ES-I3 (cell line): ENCODE results near the gene DLX1.

Experiments used
- H3K36me3 ChIP-seq: 2 replicates; pipeline ENCODE4 v1.6.1; 2013; ENCODE audit warnings: mild to moderate bottlenecking, low read length, control low read depth, moderate library complexity; ENCODE audit not compliant: insufficient read depth
- H3K4me1 ChIP-seq: 2 replicates; pipeline ENCODE4 v1.6.1; 2013; ENCODE audit warnings: mild to moderate bottlenecking, control low read depth, low read length; ENCODE audit not compliant: insufficient read depth
- H3K9ac ChIP-seq: 2 replicates; pipeline ENCODE4 v1.6.1; 2013; ENCODE audit warnings: low read depth, mild to moderate bottlenecking, low read length, moderate library complexity
- H3K9me3 ChIP-seq: 2 replicates; pipeline ENCODE4 v1.6.1; 2013; ENCODE audit warnings: mild to moderate bottlenecking, low read length, moderate library complexity; ENCODE audit not compliant: control insufficient read depth, insufficient read depth

DLX1 gene

DNA sequence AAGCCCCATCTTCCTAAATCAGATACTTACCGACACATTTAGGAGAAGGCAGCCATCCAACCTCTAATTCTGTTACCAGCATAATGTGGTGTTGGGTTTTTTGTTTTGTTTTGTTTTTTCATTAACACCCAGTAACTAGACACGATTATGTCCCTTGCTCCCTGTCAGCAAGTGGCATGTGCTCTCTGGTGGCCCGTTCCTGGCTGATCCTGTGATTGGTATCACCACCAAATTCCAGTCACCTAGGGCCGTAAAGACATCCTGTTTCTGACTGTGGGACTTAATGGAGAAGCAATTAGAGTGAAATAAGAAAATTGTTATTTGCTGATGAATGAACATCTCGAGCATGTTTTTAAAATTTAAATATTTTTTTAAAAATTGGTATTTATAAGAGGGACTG lies 5.9 kb upstream of the DLX1 start:
- Histone ChIP-seq H3K4me1 (peaks cover 7% of the 10 kb centered on the region), H3K36me3 (no peaks in the 10 kb centered on the region), H3K9me3 (no peaks in the 10 kb centered on the region), H3K9ac (no peak overlapping the region)

DNA sequence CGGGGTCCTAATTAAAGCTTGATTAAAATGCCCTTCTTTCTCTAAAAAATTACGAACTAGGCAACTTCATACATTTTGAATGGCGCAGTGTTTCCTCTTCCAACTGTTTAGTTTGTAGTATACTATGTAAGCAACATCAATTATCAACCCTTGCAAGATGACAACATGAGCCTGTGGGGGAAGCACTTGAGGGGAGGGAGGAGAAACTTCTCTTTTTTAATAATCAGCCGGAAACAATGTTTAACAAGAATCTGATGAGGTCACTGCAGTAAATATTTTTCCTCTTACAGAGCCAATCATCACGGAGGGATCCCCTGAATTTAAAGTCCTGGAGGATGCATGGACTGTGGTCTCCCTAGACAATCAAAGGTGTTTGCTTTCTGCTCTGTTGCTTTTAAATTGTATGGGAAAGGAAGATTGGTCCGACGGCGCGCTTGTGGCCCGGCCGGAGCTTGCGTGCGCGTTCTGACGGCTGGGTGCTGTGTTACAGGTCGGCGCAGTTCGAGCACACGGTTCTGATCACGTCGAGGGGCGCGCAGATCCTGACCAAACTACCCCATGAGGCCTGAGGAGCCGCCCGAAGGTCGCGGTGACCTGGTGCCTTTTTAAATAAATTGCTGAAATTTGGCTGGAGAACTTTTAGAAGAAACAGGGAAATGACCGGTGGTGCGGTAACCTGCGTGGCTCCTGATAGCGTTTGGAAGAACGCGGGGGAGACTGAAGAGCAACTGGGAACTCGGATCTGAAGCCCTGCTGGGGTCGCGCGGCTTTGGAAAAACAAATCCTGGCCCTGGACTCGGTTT lies 5.3 kb upstream of the DLX1 start:
- Histone ChIP-seq H3K9ac (no peak overlapping the region), H3K4me1 (peaks cover 7% of the 10 kb centered on the region), H3K36me3 (no peaks in the 10 kb centered on the region), H3K9me3 (no peaks in the 10 kb centered on the region)

DNA sequence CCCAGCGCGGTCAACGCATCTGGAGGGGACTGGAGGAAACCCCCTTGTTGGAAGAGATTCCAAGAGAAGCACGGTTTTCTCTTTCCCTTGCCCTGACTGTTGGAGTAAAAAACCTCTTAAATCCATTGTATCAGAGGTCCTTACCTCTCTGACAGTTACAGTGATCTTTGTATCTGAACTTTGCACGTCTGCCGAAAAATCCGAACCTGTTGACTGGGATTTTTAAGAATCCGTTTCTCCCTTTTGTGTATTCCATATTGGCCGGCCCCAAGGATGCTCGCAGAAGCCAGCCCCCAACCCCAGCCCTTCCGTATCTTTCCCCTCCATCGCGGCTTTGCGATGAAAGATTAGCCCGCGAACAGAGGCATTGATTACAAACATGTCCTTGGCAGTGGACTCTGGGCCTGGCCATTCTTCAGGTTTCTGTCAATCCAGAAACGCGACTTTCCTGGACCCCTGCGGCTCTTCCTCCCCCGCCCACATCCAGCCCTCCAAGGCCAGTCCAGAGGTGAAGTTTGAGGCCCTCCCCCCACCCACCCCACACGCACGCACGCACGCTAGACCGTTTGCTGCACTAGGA lies 4.6 kb upstream of the DLX1 start:
- H3K36me3 ChIP-seq, result no peaks in the 10 kb centered on the region
- no peaks in the 10 kb centered on the region for H3K9me3 ChIP-seq

DNA sequence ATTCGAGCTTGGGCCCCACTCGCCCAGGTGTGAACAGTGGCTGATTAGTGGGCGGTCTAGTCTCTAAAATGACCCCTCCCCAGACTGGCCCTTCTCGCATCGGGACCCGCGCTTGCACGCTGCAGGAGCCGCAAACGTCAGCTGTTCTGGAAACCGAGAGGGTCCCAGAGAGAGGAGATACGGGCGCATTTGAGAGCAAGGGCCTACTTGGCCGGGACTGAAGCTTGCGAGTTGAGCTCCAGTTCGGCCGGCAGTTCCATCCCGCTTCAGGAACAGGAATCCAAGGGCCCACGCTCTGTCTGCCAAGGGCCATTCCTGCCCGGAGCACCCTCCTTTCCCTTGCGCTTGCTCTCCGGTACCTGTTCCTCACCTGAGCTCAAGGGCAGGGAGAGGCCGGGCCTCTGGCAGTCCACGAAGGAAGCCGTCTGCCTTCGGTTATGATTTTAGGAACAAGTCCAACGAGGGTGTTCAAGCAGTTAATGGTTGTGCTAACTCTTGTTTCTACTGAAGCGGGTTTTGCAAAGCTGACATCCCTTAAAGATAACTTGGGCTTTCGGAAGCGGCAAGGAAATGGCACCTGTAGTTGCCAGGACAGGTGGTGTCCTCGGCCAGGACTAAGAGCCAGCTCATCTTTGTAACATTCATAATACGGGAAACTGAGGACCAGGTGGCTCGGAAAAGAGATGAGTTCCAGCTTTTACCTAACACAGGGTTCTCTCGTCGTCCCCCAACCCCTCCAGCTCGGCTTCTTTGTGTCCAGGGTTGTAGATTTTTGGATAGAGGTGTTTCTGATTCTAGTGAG lies 3.9 kb upstream of the DLX1 start:
- Histone ChIP-seq H3K4me1 (peaks cover 7% of the 10 kb centered on the region), H3K9me3 (no peaks in the 10 kb centered on the region)

More for the DNA sequence above, 4.6 kb upstream of the DLX1 start:
- H3K9ac ChIP-seq, result no peak overlapping the region
- peaks cover 7% of the 10 kb centered on the region for H3K4me1 ChIP-seq

DNA sequence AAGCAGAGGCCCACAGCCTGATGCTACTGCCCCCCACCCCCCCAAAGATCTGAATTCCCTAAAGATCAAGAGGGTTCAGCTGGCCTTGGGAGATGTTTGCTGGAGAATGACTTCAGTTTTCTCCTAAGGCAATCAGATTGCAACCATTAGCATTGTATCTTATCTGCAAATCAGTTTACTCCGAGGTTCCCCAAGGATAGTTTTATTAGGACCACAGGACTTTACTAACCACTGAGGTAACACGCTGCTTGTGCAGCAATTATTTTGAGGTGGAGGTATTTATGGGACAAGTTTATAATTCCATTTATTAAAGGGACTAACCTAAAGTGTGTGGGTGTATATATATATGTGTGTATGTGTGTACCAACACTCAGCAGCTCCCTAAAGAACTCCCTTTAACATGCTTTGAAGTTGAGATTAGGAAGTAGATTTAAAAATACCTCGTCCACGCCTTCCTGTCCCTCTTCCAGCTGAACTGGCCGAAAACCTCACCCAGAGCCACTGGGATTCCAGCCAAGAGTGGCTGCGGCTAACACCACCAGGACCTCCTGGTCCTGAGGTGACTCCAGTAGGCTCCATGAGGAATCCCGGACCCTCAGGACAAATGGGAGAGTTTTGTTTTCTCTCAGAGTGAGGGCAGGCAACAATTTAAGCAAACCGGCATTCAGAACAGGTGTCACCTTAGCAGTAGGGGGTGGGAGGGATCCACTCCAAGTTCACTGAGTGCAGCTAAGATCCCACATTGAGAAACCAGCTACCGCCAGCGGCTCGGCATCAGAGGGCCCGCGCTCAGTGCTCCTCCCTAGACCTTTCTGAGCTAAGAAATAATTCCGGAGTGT lies 3.0 kb upstream of the DLX1 start:
- Histone ChIP-seq H3K9ac (no peak overlapping the region), H3K36me3 (no peaks in the 10 kb centered on the region), H3K9me3 (no peaks in the 10 kb centered on the region), H3K4me1 (peaks cover 7% of the 10 kb centered on the region)

More for the DNA sequence above, 3.9 kb upstream of the DLX1 start:
- H3K36me3 ChIP-seq, result no peaks in the 10 kb centered on the region
- H3K9ac ChIP-seq, result no peak overlapping the region

DNA sequence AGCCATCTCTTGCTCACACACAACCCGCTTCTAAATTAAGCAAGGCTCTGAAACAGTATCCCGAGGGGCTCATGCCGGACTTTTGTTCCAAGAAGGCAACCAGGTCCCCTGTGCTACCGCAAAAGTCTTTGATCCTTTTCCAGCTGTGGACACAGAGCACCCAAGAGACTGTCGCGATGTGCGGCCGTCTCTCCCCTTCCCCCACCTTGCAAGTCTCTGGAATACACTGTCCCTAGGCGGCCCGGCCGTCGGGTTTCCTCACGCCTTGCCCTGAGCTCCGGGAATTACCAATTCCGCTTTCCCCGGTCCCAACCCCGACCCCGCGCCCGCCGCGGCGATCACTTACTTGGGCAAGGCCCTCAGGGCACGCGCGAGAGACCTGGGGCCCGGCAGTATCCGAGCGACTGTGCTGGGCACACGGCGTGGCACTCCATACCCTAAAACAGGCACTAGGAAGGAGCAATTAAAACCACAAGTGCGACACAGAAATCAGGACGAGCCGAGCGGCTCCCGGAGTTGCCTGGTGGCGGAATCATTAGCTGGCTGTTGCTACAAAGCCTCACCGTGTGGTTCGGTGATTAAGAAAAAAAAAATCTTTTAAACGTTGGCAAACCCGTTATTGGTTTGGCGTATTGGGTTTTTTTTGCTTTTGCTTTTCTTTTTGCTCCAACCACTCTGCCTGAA lies 2.2 kb upstream of the DLX1 start:
- Histone ChIP-seq H3K36me3 (no peaks in the 10 kb centered on the region), H3K9me3 (no peaks in the 10 kb centered on the region), H3K9ac (no peak overlapping the region; the same call in 1 of the 2 replicates), H3K4me1 (peaks cover 7% of the 10 kb centered on the region)

DNA sequence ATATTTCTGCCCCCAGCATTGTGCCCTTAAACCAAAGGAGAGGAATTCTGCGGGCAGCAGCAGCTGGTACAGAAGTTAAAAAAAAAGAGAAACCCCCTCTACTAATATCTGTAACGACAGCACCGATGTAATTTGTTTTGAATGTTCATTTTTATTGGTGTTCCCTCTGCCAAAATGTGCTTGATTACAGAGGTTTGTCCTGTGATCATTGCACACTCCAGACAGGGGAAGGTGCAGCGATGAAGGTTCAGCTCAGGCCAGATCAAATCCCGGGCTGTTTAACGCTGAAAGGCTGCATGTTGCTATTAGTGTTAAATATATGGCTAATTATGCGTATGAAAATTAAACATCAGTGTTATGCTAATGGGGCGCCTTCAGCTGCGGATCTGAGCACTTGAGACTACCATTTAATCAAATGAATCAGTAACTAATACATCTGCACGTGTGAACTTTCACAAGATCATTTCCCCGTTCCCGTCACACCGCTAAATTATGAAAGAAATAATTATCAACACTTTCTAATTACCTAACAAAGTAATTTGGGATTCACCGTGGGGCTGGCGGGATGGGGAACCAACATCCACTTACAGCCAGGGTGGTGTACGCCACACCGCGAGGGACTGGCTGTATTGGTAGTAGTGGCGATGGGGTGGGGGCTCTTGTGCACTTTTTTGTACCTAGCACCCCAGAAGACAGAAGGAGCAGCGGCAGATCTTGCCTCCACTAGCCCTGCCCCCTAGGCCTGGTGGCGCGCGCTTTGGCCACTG lies 1.5 kb upstream of the DLX1 start:
- H3K9me3 ChIP-seq, result no peaks in the 10 kb centered on the region
- peak overlapping the region; percentile 54; the same call in 1 of the 2 replicates for H3K9ac ChIP-seq
- H3K36me3 ChIP-seq, result no peaks in the 10 kb centered on the region
- H3K4me1 ChIP-seq, result peaks cover 7% of the 10 kb centered on the region

DNA sequence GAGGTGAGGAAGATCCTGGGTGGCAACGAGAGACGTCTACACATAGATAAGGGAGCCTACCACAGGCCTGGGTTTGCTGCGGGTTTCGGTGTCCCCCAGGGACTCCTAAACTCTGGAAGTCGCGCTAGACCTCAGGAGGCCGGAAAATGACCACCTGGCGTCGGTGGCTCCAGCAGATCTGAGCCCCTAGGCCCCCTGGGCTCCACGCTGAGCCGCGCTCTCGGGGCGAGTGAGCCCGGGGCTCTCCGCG lies 987 bp upstream of the DLX1 start:
- Histone ChIP-seq H3K4me1 (peaks cover 11% of the 10 kb centered on the region), H3K36me3 (no peaks in the 10 kb centered on the region), H3K9me3 (no peaks in the 10 kb centered on the region), H3K9ac (peak overlapping the region; percentile 54; the same call in 1 of the 2 replicates)

DNA sequence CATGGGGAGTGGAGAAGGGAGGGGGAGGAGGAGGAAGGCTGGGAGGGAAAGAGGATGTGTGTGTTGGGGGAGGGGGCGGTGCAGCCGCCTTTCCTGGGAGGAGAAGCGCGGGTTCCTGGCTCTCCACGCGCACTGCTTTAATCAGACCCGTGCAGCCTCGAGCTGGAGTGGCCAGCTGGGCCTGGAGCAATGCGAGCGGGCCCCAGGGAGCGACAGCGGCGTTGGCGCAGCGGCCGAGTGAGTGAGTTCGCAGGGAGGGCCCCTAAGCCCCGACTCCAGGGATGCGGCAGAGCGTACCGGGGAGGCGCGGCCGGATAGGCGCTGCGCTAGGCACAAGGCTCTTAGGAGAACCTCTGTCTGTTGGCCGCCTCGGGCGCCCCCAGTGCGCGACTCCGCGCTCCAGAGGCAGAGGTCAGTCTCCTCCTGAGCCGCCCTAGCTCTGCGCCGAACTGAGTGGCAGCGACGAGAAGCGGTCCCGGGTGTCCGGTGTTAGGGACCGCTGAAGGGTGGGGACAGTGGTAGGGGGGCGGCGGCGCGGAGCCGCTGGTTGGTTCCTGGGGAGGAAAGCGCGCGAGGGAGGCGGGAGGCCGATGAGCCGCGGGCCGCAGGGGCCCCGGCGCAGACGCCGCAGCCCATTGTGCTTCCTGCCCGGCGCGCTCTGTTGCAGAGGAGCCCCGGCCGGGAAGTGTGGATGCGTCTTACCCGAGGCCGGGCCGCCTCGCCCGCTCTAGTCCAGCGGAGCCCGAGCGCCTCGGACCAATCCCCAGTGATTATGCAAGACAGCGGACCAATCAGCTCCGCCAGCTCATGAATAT lies 455 bp upstream of the DLX1 start:
- Histone ChIP-seq H3K9ac (peak overlapping the region; percentile 54; the same call in 1 of the 2 replicates), H3K36me3 (no peaks in the 10 kb centered on the region), H3K4me1 (peaks cover 12% of the 10 kb centered on the region), H3K9me3 (no peaks in the 10 kb centered on the region)

DNA sequence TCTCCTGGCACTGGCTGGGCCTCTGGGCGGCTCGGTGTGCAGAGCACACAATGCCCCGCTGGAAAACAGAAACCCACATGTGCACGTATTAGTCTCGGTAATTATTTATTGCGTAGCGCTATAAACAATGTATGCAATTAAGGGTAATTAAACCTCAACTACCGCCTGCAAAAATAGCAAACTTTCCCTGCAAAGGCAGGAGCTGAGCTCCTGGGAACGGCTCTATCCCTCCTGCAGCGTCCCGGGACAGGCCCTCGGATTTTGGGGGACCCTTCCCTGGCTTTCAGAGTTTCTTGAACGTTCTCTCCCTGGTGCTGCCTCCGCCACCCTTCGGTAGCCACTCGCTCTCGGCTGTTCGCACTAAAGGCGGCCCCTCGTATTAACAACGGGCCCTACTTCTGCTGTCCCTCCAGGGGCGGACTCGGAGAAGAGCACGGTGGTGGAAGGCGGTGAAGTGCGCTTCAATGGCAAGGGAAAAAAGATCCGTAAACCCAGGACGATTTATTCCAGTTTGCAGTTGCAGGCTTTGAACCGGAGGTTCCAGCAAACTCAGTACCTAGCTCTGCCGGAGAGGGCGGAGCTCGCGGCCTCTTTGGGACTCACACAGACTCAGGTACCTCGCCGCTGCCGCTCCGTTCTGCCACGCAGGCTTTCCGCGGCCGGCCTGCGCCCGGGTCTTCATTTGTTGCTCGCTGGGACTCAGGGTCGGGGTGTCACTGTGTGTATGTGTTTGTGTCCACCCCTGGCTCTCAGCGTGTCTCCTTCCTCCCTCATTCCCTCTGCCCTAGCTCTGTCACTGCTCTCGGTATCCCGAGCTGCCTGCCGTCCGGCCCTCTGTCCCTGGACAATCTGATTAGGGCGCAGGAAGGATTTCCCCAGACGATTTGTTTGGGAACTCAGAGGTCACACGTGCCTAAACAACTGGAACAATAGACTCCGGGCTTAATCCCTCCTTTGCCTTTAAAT lies 1.2 kb downstream of the DLX1 start:
- Histone ChIP-seq H3K9ac (peak overlapping the region; percentile 36; the same call in 1 of the 2 replicates), H3K4me1 (peaks cover 12% of the 10 kb centered on the region), H3K9me3 (no peaks in the 10 kb centered on the region), H3K36me3 (no peaks in the 10 kb centered on the region)

DNA sequence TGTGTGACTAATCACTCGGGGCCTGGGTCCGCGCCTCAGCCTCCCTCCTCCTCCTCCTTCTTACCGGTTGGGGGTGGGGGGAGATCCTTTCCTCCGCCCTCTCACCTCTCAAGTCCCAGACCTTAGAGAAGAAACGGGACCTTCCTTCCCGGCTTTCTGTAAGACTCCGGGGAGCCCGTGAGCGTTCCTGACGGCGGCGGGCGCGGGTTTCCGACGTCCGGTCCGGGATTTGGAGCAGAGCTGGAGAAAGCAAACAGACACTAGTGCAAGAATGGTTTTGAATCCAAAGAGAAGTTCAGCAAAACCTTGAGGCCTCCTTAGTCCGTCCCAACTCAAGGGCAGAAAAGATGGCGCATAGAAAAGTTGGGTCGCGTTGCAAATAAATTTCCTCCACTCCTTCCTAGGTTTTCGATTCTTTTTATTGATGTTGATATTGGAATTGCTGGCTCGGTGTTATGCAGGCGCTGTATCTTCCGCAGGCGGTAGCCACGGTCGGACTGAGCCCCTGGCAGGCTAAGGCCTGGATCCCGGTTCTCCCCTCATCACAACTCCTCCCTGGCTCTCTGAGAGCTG lies 2.0 kb downstream of the DLX1 start:
- Histone ChIP-seq H3K4me1 (peaks cover 12% of the 10 kb centered on the region), H3K9me3 (no peaks in the 10 kb centered on the region), H3K36me3 (no peaks in the 10 kb centered on the region), H3K9ac (peak overlapping the region; percentile 36; the same call in 1 of the 2 replicates)
